ENCODE data around the gene PLCD3.

The PLCD3 gene

GRCh38 chr17:45104907-45105624 is 27.2 kb downstream of the PLCD3 start:
- no peak for TF ChIP-seq SPI1 (IDR thresholded peaks at IDR 0.05; ENCODE audit: low read depth, low read length)
- 0 out of 2 replicates have a peak, but pooled peaks have one; percentile 26 for TF ChIP-seq POLR2AphosphoS5 (IDR thresholded peaks at IDR 0.05; ENCODE audit: low read depth, low read length)
- DNase-seq (ENCODE audit: insufficient read length, low spot score) (no peak), FAIRE-seq (no peak)

- FAIRE-seq (no peak), DNase-seq (ENCODE audit: insufficient read length, low spot score) (no peak)
- TF ChIP-seq POLR2A (IDR thresholded peaks at IDR 0.05; ENCODE audit: low read depth, low read length) (no peak), SPI1 (IDR thresholded peaks at IDR 0.05; ENCODE audit: low read depth, low read length) (no peak), POLR2AphosphoS5 (IDR thresholded peaks at IDR 0.05; ENCODE audit: low read depth, low read length) (no peak), POU2F2 (IDR thresholded peaks at IDR 0.05; ENCODE audit: low read depth, low read length) (no peak), PAX5 (IDR thresholded peaks at IDR 0.05; ENCODE audit: insufficient read depth, low read length, severe bottlenecking) (no peak), TAF1 (IDR thresholded peaks at IDR 0.05; ENCODE audit: low read depth, low read length) (no peak)
These were observed 27.8 kb downstream of the PLCD3 start for GRCh38 chr17:45104497-45104896.

GRCh38 chr17:45104029-45104428 is 28.3 kb downstream of the PLCD3 start:
- FAIRE-seq (no peak), DNase-seq (ENCODE audit: insufficient read length, low spot score) (no peak)
- TF ChIP-seq PAX5 (IDR thresholded peaks at IDR 0.05; ENCODE audit: insufficient read depth, low read length, severe bottlenecking) (no peak), SPI1 (IDR thresholded peaks at IDR 0.05; ENCODE audit: low read depth, low read length) (no peak), POU2F2 (IDR thresholded peaks at IDR 0.05; ENCODE audit: low read depth, low read length) (no peak), TAF1 (IDR thresholded peaks at IDR 0.05; ENCODE audit: low read depth, low read length) (no peak), POLR2A (IDR thresholded peaks at IDR 0.05; ENCODE audit: low read depth, low read length) (no peak), POLR2AphosphoS5 (IDR thresholded peaks at IDR 0.05; ENCODE audit: low read depth, low read length) (no peak)

- DNase-seq (ENCODE audit: insufficient read length, low spot score) (no peak), FAIRE-seq (no peak)
- TF ChIP-seq POLR2AphosphoS5 (IDR thresholded peaks at IDR 0.05; ENCODE audit: low read depth, low read length) (no peak), POLR2A (IDR thresholded peaks at IDR 0.05; ENCODE audit: low read depth, low read length) (no peak), SPI1 (IDR thresholded peaks at IDR 0.05; ENCODE audit: low read depth, low read length) (no peak), TAF1 (IDR thresholded peaks at IDR 0.05; ENCODE audit: low read depth, low read length) (no peak)
These were observed 29.0 kb downstream of the PLCD3 start for GRCh38 chr17:45103269-45103795.

- FAIRE-seq: no peak
- DNase-seq (ENCODE audit: insufficient read length, low spot score): no peak
- TF ChIP-seq POLR2A (IDR thresholded peaks at IDR 0.05; ENCODE audit: low read depth, low read length): no peak
- TF ChIP-seq SPI1 (IDR thresholded peaks at IDR 0.05; ENCODE audit: low read depth, low read length): no peak
- TF ChIP-seq TAF1 (IDR thresholded peaks at IDR 0.05; ENCODE audit: low read depth, low read length): no peak
- no peak for TF ChIP-seq PAX5 (IDR thresholded peaks at IDR 0.05; ENCODE audit: insufficient read depth, low read length, severe bottlenecking)
- no peak for TF ChIP-seq POLR2AphosphoS5 (IDR thresholded peaks at IDR 0.05; ENCODE audit: low read depth, low read length)
- TF ChIP-seq POU2F2 (IDR thresholded peaks at IDR 0.05; ENCODE audit: low read depth, low read length): no peak
These were observed 29.5 kb downstream of the PLCD3 start for GRCh38 chr17:45102856-45103255.

- FAIRE-seq: no peak
- no peak for DNase-seq (ENCODE audit: insufficient read length, low spot score)
- TF ChIP-seq POLR2AphosphoS5 (IDR thresholded peaks at IDR 0.05; ENCODE audit: low read depth, low read length) (no peak), SPI1 (IDR thresholded peaks at IDR 0.05; ENCODE audit: low read depth, low read length) (no peak), TAF1 (IDR thresholded peaks at IDR 0.05; ENCODE audit: low read depth, low read length) (no peak), PAX5 (IDR thresholded peaks at IDR 0.05; ENCODE audit: insufficient read depth, low read length, severe bottlenecking) (no peak), POU2F2 (IDR thresholded peaks at IDR 0.05; ENCODE audit: low read depth, low read length) (no peak), POLR2A (IDR thresholded peaks at IDR 0.05; ENCODE audit: low read depth, low read length) (no peak)
These were observed 30.2 kb downstream of the PLCD3 start for GRCh38 chr17:45101883-45102811.

GRCh38 chr17:45101546-45101882 is 30.8 kb downstream of the PLCD3 start:
- no peak for DNase-seq (ENCODE audit: insufficient read length, low spot score)
- FAIRE-seq: no peak
- no peak for TF ChIP-seq POU2F2 (IDR thresholded peaks at IDR 0.05; ENCODE audit: low read depth, low read length)
- no peak for TF ChIP-seq SPI1 (IDR thresholded peaks at IDR 0.05; ENCODE audit: low read depth, low read length)
- no peak for TF ChIP-seq POLR2AphosphoS5 (IDR thresholded peaks at IDR 0.05; ENCODE audit: low read depth, low read length)
- no peak for TF ChIP-seq POLR2A (IDR thresholded peaks at IDR 0.05; ENCODE audit: low read depth, low read length)
- TF ChIP-seq TAF1 (IDR thresholded peaks at IDR 0.05; ENCODE audit: low read depth, low read length): no peak
- no peak for TF ChIP-seq PAX5 (IDR thresholded peaks at IDR 0.05; ENCODE audit: insufficient read depth, low read length, severe bottlenecking)

- DNase-seq (ENCODE audit: insufficient read length, low spot score): peak; percentile 87
- FAIRE-seq: peak; percentile 69
- TF ChIP-seq POLR2AphosphoS5 (IDR thresholded peaks at IDR 0.05; ENCODE audit: low read depth, low read length) (no peak), TAF1 (IDR thresholded peaks at IDR 0.05; ENCODE audit: low read depth, low read length) (no peak), PAX5 (IDR thresholded peaks at IDR 0.05; ENCODE audit: insufficient read depth, low read length, severe bottlenecking) (no peak), SPI1 (IDR thresholded peaks at IDR 0.05; ENCODE audit: low read depth, low read length) (no peak), POLR2A (IDR thresholded peaks at IDR 0.05; ENCODE audit: low read depth, low read length) (no peak), POU2F2 (IDR thresholded peaks at IDR 0.05; ENCODE audit: low read depth, low read length) (no peak)
These were observed 33.3 kb downstream of the PLCD3 start for GRCh38 chr17:45098869-45099616.
